Measurements from ENCODE around the gene NKG7.

GRCh38 chr19:51351266-51351990, 21.0 kb downstream of the NKG7 start:
- TF ChIP-seq REST (IDR thresholded peaks at IDR 0.05; ENCODE audit: unreplicated experiment) (no peak), ZNF114 (CRISPR knock-in tag; IDR thresholded peaks at IDR 0.05) (no peak), POLR2AphosphoS5 (IDR thresholded peaks at IDR 0.05; ENCODE audit: low read depth) (no peak), EZH2 (IDR thresholded peaks at IDR 0.05; ENCODE audit: low read depth, unreplicated experiment) (no peak), CTCF (conservative IDR thresholded peaks at IDR 0.05; ENCODE audit: low read depth in 2 of 2) (no peak)
